ENCODE measurements around the gene YTHDC1. TPM values are rescaled to one million over a fixed set of nuclear protein-coding genes. Genes with fewer than 3 reads are reported as not detected.

YTHDC1 gene
- polyA plus RNA-seq, 1 donor from 2014 or later, result 139 TPM

DNA sequence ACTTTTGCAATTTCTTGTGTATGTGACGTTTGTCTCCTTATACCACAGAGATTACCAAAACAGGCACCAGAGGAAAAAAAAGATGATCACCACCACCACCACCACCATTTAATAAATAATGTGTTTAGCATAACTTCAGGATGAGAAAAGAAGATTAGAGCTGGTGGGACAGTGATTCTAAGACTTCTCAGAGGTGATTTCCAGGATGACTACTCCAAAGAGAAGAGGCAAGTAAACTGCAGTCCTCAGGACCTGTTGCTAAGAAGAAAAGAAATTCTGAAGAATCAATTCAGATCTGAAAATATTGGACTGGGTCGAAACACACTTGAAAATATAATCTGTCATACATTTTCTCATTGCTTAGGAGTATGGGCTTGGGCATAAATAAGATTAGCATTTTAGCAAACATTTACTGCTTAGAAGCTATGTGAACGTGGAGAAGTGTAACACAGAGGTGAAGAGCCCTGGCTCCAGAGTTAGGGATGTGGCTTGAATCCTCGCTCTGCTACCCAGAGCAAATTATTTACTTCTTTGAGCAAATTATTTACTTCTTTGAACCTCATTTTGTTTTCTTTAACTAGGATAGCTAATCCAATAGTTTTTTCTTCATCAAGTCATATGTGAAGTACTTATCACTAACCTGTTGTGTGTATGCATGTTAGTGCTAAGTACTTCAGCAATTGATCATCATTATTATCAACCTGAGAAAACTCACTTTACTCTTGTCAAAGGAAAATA is 10.5 kb upstream of the YTHDC1 start:
- H2AFZ ChIP-seq (ENCODE audit: low read depth, low read length), result no peak overlapping the region
- no peak overlapping the region for H3K4me3 ChIP-seq (ENCODE audit: low read length)
- H3K36me3 ChIP-seq (ENCODE audit: insufficient read depth, low read length), result no peaks in the 10 kb centered on the region
- H3K9me3 ChIP-seq (ENCODE audit: low read length), result no peaks in the 10 kb centered on the region
- no peak overlapping the region for H3K9ac ChIP-seq (ENCODE audit: low read length)
- H3K4me2 ChIP-seq (ENCODE audit: low read length), result no peak overlapping the region
- H3F3A ChIP-seq (ENCODE audit: insufficient read depth, low read length, poor library complexity, severe bottlenecking), result no peaks in the 10 kb centered on the region
- H3K27me3 ChIP-seq (ENCODE audit: insufficient read depth, low read depth, low read length), result no peaks in the 10 kb centered on the region
- TF ChIP-seq, protein P1, sequence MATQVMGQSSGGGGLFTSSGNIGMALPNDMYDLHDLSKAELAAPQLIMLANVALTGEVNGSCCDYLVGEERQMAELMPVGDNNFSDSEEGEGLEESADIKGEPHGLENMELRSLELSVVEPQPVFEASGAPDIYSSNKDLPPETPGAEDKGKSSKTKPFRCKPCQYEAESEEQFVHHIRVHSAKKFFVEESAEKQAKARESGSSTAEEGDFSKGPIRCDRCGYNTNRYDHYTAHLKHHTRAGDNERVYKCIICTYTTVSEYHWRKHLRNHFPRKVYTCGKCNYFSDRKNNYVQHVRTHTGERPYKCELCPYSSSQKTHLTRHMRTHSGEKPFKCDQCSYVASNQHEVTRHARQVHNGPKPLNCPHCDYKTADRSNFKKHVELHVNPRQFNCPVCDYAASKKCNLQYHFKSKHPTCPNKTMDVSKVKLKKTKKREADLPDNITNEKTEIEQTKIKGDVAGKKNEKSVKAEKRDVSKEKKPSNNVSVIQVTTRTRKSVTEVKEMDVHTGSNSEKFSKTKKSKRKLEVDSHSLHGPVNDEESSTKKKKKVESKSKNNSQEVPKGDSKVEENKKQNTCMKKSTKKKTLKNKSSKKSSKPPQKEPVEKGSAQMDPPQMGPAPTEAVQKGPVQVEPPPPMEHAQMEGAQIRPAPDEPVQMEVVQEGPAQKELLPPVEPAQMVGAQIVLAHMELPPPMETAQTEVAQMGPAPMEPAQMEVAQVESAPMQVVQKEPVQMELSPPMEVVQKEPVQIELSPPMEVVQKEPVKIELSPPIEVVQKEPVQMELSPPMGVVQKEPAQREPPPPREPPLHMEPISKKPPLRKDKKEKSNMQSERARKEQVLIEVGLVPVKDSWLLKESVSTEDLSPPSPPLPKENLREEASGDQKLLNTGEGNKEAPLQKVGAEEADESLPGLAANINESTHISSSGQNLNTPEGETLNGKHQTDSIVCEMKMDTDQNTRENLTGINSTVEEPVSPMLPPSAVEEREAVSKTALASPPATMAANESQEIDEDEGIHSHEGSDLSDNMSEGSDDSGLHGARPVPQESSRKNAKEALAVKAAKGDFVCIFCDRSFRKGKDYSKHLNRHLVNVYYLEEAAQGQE (IDR thresholded peaks at IDR 0.05; ENCODE audit: borderline replicate concordance), result no peak
- no peak for TF ChIP-seq EZH2 (IDR thresholded peaks at IDR 0.05; ENCODE audit: borderline replicate concordance, insufficient read depth, low read length, poor library complexity, severe bottlenecking)
- no peak for TF ChIP-seq SMC3 (conservative IDR thresholded peaks at IDR 0.05; ENCODE audit: poor library complexity)
- no peak for TF ChIP-seq TAF1 (IDR thresholded peaks at IDR 0.05; ENCODE audit: low read depth)
- no peak for TF ChIP-seq EP300 (conservative IDR thresholded peaks at IDR 0.05; ENCODE audit: poor library complexity, severe bottlenecking)
- TF ChIP-seq RAD21 (conservative IDR thresholded peaks at IDR 0.05), result no peak
- TF ChIP-seq MXI1 (conservative IDR thresholded peaks at IDR 0.05; ENCODE audit: poor library complexity, severe bottlenecking), result no peak
- TF ChIP-seq, protein P2, sequence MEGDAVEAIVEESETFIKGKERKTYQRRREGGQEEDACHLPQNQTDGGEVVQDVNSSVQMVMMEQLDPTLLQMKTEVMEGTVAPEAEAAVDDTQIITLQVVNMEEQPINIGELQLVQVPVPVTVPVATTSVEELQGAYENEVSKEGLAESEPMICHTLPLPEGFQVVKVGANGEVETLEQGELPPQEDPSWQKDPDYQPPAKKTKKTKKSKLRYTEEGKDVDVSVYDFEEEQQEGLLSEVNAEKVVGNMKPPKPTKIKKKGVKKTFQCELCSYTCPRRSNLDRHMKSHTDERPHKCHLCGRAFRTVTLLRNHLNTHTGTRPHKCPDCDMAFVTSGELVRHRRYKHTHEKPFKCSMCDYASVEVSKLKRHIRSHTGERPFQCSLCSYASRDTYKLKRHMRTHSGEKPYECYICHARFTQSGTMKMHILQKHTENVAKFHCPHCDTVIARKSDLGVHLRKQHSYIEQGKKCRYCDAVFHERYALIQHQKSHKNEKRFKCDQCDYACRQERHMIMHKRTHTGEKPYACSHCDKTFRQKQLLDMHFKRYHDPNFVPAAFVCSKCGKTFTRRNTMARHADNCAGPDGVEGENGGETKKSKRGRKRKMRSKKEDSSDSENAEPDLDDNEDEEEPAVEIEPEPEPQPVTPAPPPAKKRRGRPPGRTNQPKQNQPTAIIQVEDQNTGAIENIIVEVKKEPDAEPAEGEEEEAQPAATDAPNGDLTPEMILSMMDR (IDR thresholded peaks at IDR 0.05; ENCODE audit: poor library complexity, severe bottlenecking), result no peak
- TF ChIP-seq POLR2AphosphoS5 (IDR thresholded peaks at IDR 0.05), result no peak
- H3K79me2 ChIP-seq (replicated peaks; ENCODE audit: insufficient read depth, low read length), result no peaks in the 10 kb centered on the region
- H3K27ac ChIP-seq (ENCODE audit: low read length), result no peak overlapping the region
- no peaks in the 10 kb centered on the region for H3K9me2 ChIP-seq (ENCODE audit: insufficient read depth, low read length)
- H4K20me1 ChIP-seq (ENCODE audit: insufficient read depth), result no peaks in the 10 kb centered on the region

DNA sequence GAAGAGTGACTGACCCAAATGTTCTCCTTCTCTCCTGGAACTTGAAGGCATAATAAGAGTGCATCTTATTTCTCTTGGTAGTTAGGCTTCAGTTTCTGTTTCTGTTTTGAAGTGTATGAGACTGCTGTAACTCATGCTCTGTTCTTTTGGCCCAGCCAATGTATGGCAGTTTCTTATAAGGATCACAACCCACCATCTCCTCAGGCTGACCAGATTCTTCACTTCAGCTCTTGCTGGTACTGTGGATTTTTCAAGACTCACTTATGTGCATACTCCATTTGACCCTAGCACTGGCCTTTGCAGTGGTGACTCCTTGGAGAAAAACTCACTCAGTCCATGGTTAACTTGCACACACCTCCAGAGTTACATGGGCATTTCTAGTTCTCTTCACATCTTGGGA is 9.6 kb upstream of the YTHDC1 start:
- Histone ChIP-seq H3K9me2 (ENCODE audit: insufficient read depth, low read length) (no peaks in the 10 kb centered on the region), H3F3A (ENCODE audit: insufficient read depth, low read length, poor library complexity, severe bottlenecking) (no peaks in the 10 kb centered on the region), H3K27ac (ENCODE audit: low read length) (no peak overlapping the region), H3K9me3 (ENCODE audit: low read length) (no peaks in the 10 kb centered on the region), H3K79me2 (replicated peaks; ENCODE audit: insufficient read depth, low read length) (no peaks in the 10 kb centered on the region), H3K9ac (ENCODE audit: low read length) (no peak overlapping the region), H2AFZ (ENCODE audit: low read depth, low read length) (no peak overlapping the region), H3K4me2 (ENCODE audit: low read length) (no peak overlapping the region), H4K20me1 (ENCODE audit: insufficient read depth) (no peaks in the 10 kb centered on the region), H3K27me3 (ENCODE audit: insufficient read depth, low read depth, low read length) (no peaks in the 10 kb centered on the region), H3K4me3 (ENCODE audit: low read length) (no peak overlapping the region), H3K36me3 (ENCODE audit: insufficient read depth, low read length) (no peaks in the 10 kb centered on the region)
- TF ChIP-seq EZH2 (IDR thresholded peaks at IDR 0.05; ENCODE audit: borderline replicate concordance, insufficient read depth, low read length, poor library complexity, severe bottlenecking) (no peak), MXI1 (conservative IDR thresholded peaks at IDR 0.05; ENCODE audit: poor library complexity, severe bottlenecking) (no peak), TAF1 (IDR thresholded peaks at IDR 0.05; ENCODE audit: low read depth) (no peak)
- TF ChIP-seq, protein P2 (IDR thresholded peaks at IDR 0.05; ENCODE audit: poor library complexity, severe bottlenecking), result no peak

All from neural cell (in vitro differentiated cells).